K562 (cell line): ENCODE results near the gene RDM1. TPM values are rescaled to one million over a fixed set of nuclear protein-coding genes. Genes with fewer than 3 reads are reported as not detected.

ENCODE experiments used
- CC2D1A ChIP-seq: fragments of 450-650 bp; IDR thresholded peaks from 2 replicates; pipeline ENCODE4 v1.6.1; 2017; ENCODE audit warnings: mild to moderate bottlenecking
- HCFC1 ChIP-seq: IDR thresholded peaks from 2 replicates; pipeline ENCODE4 v1.6.1; 2012; ENCODE audit warnings: low read depth, low read length, improper control_type of control experiment
- JUNB ChIP-seq: fragments of 450-650 bp; formaldehyde crosslinking; conservative IDR thresholded peaks from 2 replicates; pipeline ENCODE4 v1.4.0; 2020; ENCODE audit warnings: mild to moderate bottlenecking
- MIER1 ChIP-seq: fragments of 450-650 bp; IDR thresholded peaks from 2 replicates; pipeline ENCODE4 v1.6.1; 2016; ENCODE audit warnings: antibody characterized with exemption, mild to moderate bottlenecking, low read depth
- MTA1 ChIP-seq: fragments of 450-650 bp; IDR thresholded peaks from 2 replicates; pipeline ENCODE4 v1.6.1; 2017; ENCODE audit warnings: borderline replicate concordance
- PHB2 ChIP-seq: fragments of 450-650 bp; IDR thresholded peaks from 2 replicates; pipeline ENCODE4 v1.6.1; 2017; ENCODE audit warnings: low read depth
- POLR3A ChIP-seq: IDR thresholded peaks from 2 replicates; pipeline ENCODE4 v1.6.1; 2011; ENCODE audit warnings: borderline replicate concordance, mild to moderate bottlenecking, moderate library complexity; ENCODE audit not compliant: insufficient read length, insufficient read depth; ENCODE audit errors: extremely low read depth
- RBM15 ChIP-seq: fragments of 200-400 bp; formaldehyde crosslinking; IDR thresholded peaks from 2 replicates; pipeline ENCODE4 v1.6.1; 2018; ENCODE audit warnings: mild to moderate bottlenecking, low read length, moderate library complexity; ENCODE audit not compliant: insufficient read depth
- RBM34 ChIP-seq: fragments of 200-400 bp; formaldehyde crosslinking; IDR thresholded peaks from 2 replicates; pipeline ENCODE4 v1.6.1; 2018; ENCODE audit warnings: low read length, borderline replicate concordance; ENCODE audit not compliant: insufficient read depth
- RFX1 ChIP-seq: fragments of 450-650 bp; IDR thresholded peaks from 2 replicates; pipeline ENCODE4 v1.6.1; 2016; ENCODE audit warnings: mild to moderate bottlenecking, moderate library complexity
- STAT5A ChIP-seq: IDR thresholded peaks from 2 replicates; pipeline ENCODE4 v1.6.1; 2012; ENCODE audit warnings: low read length, inconsistent platforms, borderline replicate concordance
- TAL1 ChIP-seq: fragments of 450-650 bp; IDR thresholded peaks from 2 replicates; pipeline ENCODE4 v1.6.1; 2016; ENCODE audit warnings: mild to moderate bottlenecking
- TCF3 ChIP-seq: sonication (generic); formaldehyde crosslinking; IDR thresholded peaks from 2 replicates; pipeline ENCODE4 v1.4.0; 2020; ENCODE audit warnings: mild to moderate bottlenecking, missing genetic modification reagents
- XRCC5 ChIP-seq: fragments of 200-400 bp; formaldehyde crosslinking; IDR thresholded peaks from 2 replicates; pipeline ENCODE4 v1.6.1; 2017; ENCODE audit warnings: low read depth, mild to moderate bottlenecking, low read length
- ZC3H11A ChIP-seq: IDR thresholded peaks from 2 replicates; pipeline ENCODE4 v1.6.1; 2012; ENCODE audit warnings: low read depth, low read length, improper control_type of control experiment
- ZFX ChIP-seq: sonication (generic); formaldehyde crosslinking; IDR thresholded peaks from 2 replicates; pipeline ENCODE4 v1.8.0; 2022; ENCODE audit warnings: mild to moderate bottlenecking, missing genetic modification reagents, moderate library complexity
- ZKSCAN8 ChIP-seq: fragments of 200-800 bp; sonication (Bioruptor generic); IDR thresholded peaks from 2 replicates; pipeline ENCODE4 v1.6.1; 2016; ENCODE audit warnings: missing genetic modification characterization, missing compliant biosample characterization
- ZNF431 ChIP-seq: sonication (generic); formaldehyde crosslinking; IDR thresholded peaks from 2 replicates; pipeline ENCODE4 v1.8.0; 2022; ENCODE audit warnings: mild to moderate bottlenecking, missing genetic modification reagents
- polyA plus RNA-seq, 8 experiments: library from polyadenylated mRNA; depleted of rRNA in 4 of 8; stranded (reverse) in 5 of 8; unstranded in 3 of 8; fragments of >200 nt; fragmentation: Nextera tagmentation in 2 of 8; fragmentation: Illumina TruSeq in 1 of 8; extraction: Ambion mirVana in 2 of 8; extraction: Trizol in 1 of 8; gene quantifications; 2 replicates each; pipeline versions ENCODE4 v1.2.1 to v1.2.3, GENCODE V29; 2011 to 2014; ENCODE audit warnings: inconsistent platforms in 1 of 8, missing spikeins in 1 of 8
- total RNA-seq, 7 experiments: library from RNA; depleted of rRNA in 6 of 7; stranded (reverse); fragments of >200 nt in 6 of 7; fragmentation: Illumina TruSeq in 2 of 7; extraction: Trizol in 2 of 7; gene quantifications; 2 replicates each; pipeline versions ENCODE4 v1.2.1 to v1.2.3, GENCODE V29; 2011 to 2021; ENCODE audit warnings: low replicate concordance in 1 of 7
- TF ChIP-seq, protein P1 (sequence below): fragments of 450-650 bp; formaldehyde crosslinking; IDR thresholded peaks from 2 replicates; pipeline ENCODE4 v1.4.0; 2022; ENCODE audit warnings: missing genetic modification characterization
- TF ChIP-seq, protein P2 (sequence below): fragments of 450-650 bp; IDR thresholded peaks from 2 replicates; pipeline ENCODE4 v1.6.1; 2016
- TF ChIP-seq, protein P3 (sequence below): fragments of 450-650 bp; formaldehyde crosslinking; conservative IDR thresholded peaks from 2 replicates; pipeline ENCODE4 v1.4.0; 2022; ENCODE audit warnings: mild to moderate bottlenecking, missing genetic modification characterization
- TF ChIP-seq, protein P4 (sequence below): fragments of 450-650 bp; IDR thresholded peaks from 2 replicates; pipeline ENCODE4 v1.6.1; 2016; ENCODE audit warnings: borderline replicate concordance
- TF ChIP-seq, protein P5 (sequence below): IDR thresholded peaks from 2 replicates; pipeline ENCODE4 v1.6.1; 2012; ENCODE audit warnings: low read depth, low read length, improper control_type of control experiment, borderline replicate concordance

Gene RDM1
- total and polyA plus RNA-seq, 9 of the 15 experiments (the other 6 are each of a cell fraction or from before 2014, with no cell fraction given) = 2.5 to 11.2 (median 5.4) TPM

DNA sequence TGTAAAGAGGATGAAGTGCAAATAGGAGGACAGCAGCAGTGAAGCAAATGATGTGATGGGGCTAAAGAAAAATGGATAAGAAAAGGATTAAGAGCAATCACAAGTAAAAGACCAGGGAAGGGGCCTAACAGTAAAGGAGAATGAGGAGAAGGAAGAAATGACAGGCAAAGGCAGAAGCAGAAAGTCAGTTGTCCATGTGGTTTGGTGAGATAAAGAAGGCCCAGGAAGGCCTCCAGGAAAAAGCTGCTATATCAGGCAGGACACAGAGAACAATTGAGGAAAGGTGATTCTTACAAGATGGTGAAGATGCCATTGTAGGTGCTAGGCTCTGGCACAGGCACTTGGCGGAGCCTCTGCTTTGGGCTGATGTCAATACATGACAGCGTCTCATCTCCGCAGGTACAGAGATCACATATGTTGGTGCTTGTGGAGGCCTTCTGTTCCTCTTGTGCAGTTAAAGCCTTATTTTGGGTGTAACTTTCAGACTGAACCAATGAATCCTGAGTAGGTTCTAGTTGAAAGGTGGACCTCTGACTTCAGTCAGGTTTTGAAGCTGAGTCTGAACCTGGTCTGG, 18.1 kb downstream of the RDM1 start (continued):
- TF ChIP-seq, protein P1, sequence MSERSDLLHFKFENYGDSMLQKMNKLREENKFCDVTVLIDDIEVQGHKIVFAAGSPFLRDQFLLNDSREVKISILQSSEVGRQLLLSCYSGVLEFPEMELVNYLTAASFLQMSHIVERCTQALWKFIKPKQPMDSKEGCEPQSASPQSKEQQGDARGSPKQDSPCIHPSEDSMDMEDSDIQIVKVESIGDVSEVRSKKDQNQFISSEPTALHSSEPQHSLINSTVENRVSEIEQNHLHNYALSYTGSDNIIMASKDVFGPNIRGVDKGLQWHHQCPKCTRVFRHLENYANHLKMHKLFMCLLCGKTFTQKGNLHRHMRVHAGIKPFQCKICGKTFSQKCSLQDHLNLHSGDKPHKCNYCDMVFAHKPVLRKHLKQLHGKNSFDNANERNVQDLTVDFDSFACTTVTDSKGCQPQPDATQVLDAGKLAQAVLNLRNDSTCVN (CRISPR knock-in tag) = no peak
- TF ChIP-seq HCFC1 = no peak
- TF ChIP-seq JUNB = no peak
- TF ChIP-seq ZNF431 (CRISPR knock-in tag) = no peak
- TF ChIP-seq, protein P2, sequence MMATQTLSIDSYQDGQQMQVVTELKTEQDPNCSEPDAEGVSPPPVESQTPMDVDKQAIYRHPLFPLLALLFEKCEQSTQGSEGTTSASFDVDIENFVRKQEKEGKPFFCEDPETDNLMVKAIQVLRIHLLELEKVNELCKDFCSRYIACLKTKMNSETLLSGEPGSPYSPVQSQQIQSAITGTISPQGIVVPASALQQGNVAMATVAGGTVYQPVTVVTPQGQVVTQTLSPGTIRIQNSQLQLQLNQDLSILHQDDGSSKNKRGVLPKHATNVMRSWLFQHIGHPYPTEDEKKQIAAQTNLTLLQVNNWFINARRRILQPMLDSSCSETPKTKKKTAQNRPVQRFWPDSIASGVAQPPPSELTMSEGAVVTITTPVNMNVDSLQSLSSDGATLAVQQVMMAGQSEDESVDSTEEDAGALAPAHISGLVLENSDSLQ = peak; percentile 70
- 0 out of 2 replicates have a peak, but pooled peaks have one; percentile 22 for TF ChIP-seq ZFX
- TF ChIP-seq TCF3 = peak; percentile 90
- peak; percentile 71 for TF ChIP-seq STAT5A
- TF ChIP-seq, protein P3, sequence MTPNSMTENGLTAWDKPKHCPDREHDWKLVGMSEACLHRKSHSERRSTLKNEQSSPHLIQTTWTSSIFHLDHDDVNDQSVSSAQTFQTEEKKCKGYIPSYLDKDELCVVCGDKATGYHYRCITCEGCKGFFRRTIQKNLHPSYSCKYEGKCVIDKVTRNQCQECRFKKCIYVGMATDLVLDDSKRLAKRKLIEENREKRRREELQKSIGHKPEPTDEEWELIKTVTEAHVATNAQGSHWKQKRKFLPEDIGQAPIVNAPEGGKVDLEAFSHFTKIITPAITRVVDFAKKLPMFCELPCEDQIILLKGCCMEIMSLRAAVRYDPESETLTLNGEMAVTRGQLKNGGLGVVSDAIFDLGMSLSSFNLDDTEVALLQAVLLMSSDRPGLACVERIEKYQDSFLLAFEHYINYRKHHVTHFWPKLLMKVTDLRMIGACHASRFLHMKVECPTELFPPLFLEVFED = no peak
- no peak for TF ChIP-seq ZC3H11A
- TF ChIP-seq RBM34 = no peak
- no peak for TF ChIP-seq MTA1
- TF ChIP-seq, protein P4, sequence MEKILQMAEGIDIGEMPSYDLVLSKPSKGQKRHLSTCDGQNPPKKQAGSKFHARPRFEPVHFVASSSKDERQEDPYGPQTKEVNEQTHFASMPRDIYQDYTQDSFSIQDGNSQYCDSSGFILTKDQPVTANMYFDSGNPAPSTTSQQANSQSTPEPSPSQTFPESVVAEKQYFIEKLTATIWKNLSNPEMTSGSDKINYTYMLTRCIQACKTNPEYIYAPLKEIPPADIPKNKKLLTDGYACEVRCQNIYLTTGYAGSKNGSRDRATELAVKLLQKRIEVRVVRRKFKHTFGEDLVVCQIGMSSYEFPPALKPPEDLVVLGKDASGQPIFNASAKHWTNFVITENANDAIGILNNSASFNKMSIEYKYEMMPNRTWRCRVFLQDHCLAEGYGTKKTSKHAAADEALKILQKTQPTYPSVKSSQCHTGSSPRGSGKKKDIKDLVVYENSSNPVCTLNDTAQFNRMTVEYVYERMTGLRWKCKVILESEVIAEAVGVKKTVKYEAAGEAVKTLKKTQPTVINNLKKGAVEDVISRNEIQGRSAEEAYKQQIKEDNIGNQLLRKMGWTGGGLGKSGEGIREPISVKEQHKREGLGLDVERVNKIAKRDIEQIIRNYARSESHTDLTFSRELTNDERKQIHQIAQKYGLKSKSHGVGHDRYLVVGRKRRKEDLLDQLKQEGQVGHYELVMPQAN = 0 out of 2 replicates have a peak, but pooled peaks have one; percentile 51
- TF ChIP-seq, protein P5, sequence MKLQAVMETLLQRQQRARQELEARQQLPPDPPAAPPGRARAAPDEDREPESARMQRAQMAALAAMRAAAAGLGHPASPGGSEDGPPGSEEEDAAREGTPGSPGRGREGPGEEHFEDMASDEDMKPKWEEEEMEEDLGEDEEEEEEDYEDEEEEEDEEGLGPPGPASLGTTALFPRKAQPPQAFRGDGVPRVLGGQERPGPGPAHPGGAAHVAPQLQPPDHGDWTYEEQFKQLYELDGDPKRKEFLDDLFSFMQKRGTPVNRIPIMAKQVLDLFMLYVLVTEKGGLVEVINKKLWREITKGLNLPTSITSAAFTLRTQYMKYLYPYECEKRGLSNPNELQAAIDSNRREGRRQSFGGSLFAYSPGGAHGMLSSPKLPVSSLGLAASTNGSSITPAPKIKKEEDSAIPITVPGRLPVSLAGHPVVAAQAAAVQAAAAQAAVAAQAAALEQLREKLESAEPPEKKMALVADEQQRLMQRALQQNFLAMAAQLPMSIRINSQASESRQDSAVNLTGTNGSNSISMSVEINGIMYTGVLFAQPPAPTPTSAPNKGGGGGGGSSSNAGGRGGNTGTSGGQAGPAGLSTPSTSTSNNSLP = peak; percentile 27; the same call in 1 of the 2 replicates
- TF ChIP-seq MIER1 = no peak
- TF ChIP-seq CC2D1A = peak; percentile 63; the same call in 1 of the 2 replicates
- TF ChIP-seq POLR3A = no peak
- TF ChIP-seq PHB2 = 0 out of 2 replicates have a peak, but pooled peaks have one; percentile 47
- no peak for TF ChIP-seq RFX1
- no peak for TF ChIP-seq ZKSCAN8 (CRISPR knock-in tag)
- TF ChIP-seq XRCC5 = no peak
- no peak for TF ChIP-seq RBM15
- peak; percentile 88 for TF ChIP-seq TAL1
